Vagina (tissue), 2 donors: ENCODE data around the gene ZNF516. TPM values are rescaled to one million over a fixed set of nuclear protein-coding genes. Genes with fewer than 3 reads are reported as not detected.

Experiments used
- DNase-seq, 2 donors: peaks; one replicate each; pipeline ENCODE4 v3.0.0-alpha.2; 2017; ENCODE audit errors: extremely low spot score in 2 of 2
- H3K27ac ChIP-seq: fragments of 200-600 bp; sonication (generic); one replicate; pipeline ENCODE4 v1.5.1; 2019
- H3K27me3 ChIP-seq: fragments of 200-600 bp; sonication (generic); one replicate; pipeline ENCODE4 v1.5.1; 2019
- H3K36me3 ChIP-seq, 2 donors: fragments of 200-600 bp; sonication (generic); one replicate each; pipeline ENCODE4 v1.5.1; 2017 to 2019
- H3K4me1 ChIP-seq: fragments of 200-600 bp; sonication (generic); one replicate; pipeline ENCODE4 v1.5.1; 2019
- H3K4me3 ChIP-seq, 2 donors: fragments of 200-600 bp; sonication (generic); 1 replicate in 1 of 2; 2 replicates in 1 of 2; pipeline ENCODE4 v1.5.1; 2016 to 2019
- H3K9me3 ChIP-seq: fragments of 200-600 bp; sonication (generic); one replicate; pipeline ENCODE4 v1.5.1; 2019
- CTCF ChIP-seq, 3 experiments: fragments of 450-650 bp in 2 of 3; fragments of 200-600 bp in 1 of 3; sonication (generic) in 1 of 3; IDR thresholded peaks; one replicate each; pipeline ENCODE4 v1.5.1; 2017 to 2019; ENCODE audit warnings: antibody characterized with exemption in 3 of 3, mild to moderate bottlenecking in 2 of 3, moderate library complexity in 2 of 3
- POLR2A ChIP-seq, 2 donors: fragments of 450-650 bp; IDR thresholded peaks; one replicate each; pipeline ENCODE4 v1.6.1; 2017; ENCODE audit warnings: antibody characterized with exemption in 2 of 2, mild to moderate bottlenecking in 2 of 2, moderate library complexity in 2 of 2
- POLR2AphosphoS5 ChIP-seq, 2 donors: sonication (generic); formaldehyde crosslinking; IDR thresholded peaks; one replicate each; pipeline ENCODE4 v1.9.0; 2017; ENCODE audit warnings: antibody characterized with exemption in 2 of 2, mild to moderate bottlenecking in 2 of 2, low read depth in 1 of 2; ENCODE audit not compliant: insufficient read depth in 1 of 2
- intact Hi-C: fragments of 100-400 bp; cut with DNase I; formaldehyde crosslinking; loops from one replicate; pipeline ENCODE4 v1.15.1; 2023
- total RNA-seq: library from RNA; depleted of rRNA; stranded (reverse); fragments of >200 nt; gene quantifications from one replicate; pipeline ENCODE4 v1.2.3, GENCODE V29; 2016

ZNF516 gene
- total RNA-seq, 1 donor from 2014 or later, result 46.4 TPM

- DNase-seq, result no peak
- intact Hi-C loops, result no loop called here
- TF ChIP-seq CTCF (IDR thresholded peaks at IDR 0.05), result no peak
- no peaks in the 10 kb centered on the region for H3K27me3 ChIP-seq
- no peaks in the 10 kb centered on the region for H3K36me3 ChIP-seq
- H3K9me3 ChIP-seq, result no peaks in the 10 kb centered on the region
- peaks cover 20% of the 10 kb centered on the region for H3K4me1 ChIP-seq
- peak overlapping the region; percentile 91 for H3K27ac ChIP-seq
- H3K4me3 ChIP-seq, result peak overlapping the region; percentile 40 to 44
These were observed 30.1 kb upstream of the ZNF516 start for GRCh38 chr18:76524900-76525698.

GRCh38 chr18:76524477-76524876 lies 29.4 kb upstream of the ZNF516 start:
- peak overlapping the region in 1 of 2 donors; percentile 44 for H3K4me3 ChIP-seq
- no peaks in the 10 kb centered on the region for H3K27me3 ChIP-seq
- H3K4me1 ChIP-seq, result peaks cover 18% of the 10 kb centered on the region

GRCh38 chr18:76522551-76522950 lies 27.5 kb upstream of the ZNF516 start:
- H3K9me3 ChIP-seq, result no peaks in the 10 kb centered on the region
- H3K36me3 ChIP-seq, result no peaks in the 10 kb centered on the region
- peak overlapping the region; percentile 91 for H3K27ac ChIP-seq
- TF ChIP-seq POLR2A (IDR thresholded peaks at IDR 0.05) (no peak), CTCF (IDR thresholded peaks at IDR 0.05) (no peak), POLR2AphosphoS5 (IDR thresholded peaks at IDR 0.05; ENCODE audit: insufficient read depth in 1 of 2, low read depth in 1 of 2) (no peak)
- no peak for DNase-seq
- H3K4me1 ChIP-seq, result peaks cover under 1% of the 10 kb centered on the region
- peak overlapping the region; percentile 10 to 27 for H3K4me3 ChIP-seq
- no peaks in the 10 kb centered on the region for H3K27me3 ChIP-seq
- intact Hi-C loops, result no loop called here

More at GRCh38 chr18:76524477-76524876, 29.4 kb upstream of the ZNF516 start:
- peak overlapping the region; percentile 91 for H3K27ac ChIP-seq
- intact Hi-C loops, result no loop called here
- DNase-seq, result no peak
- H3K36me3 ChIP-seq, result no peaks in the 10 kb centered on the region
- TF ChIP-seq POLR2AphosphoS5 (IDR thresholded peaks at IDR 0.05; ENCODE audit: insufficient read depth in 1 of 2, low read depth in 1 of 2) (no peak), CTCF (IDR thresholded peaks at IDR 0.05) (no peak), POLR2A (IDR thresholded peaks at IDR 0.05) (no peak)
- H3K9me3 ChIP-seq, result no peaks in the 10 kb centered on the region

- no peak for TF ChIP-seq CTCF (IDR thresholded peaks at IDR 0.05)
- TF ChIP-seq POLR2A (IDR thresholded peaks at IDR 0.05), result peak in 1 of 2 donors; percentile 11
- TF ChIP-seq POLR2AphosphoS5 (IDR thresholded peaks at IDR 0.05; ENCODE audit: insufficient read depth in 1 of 2, low read depth in 1 of 2), result peak in 1 of 2 donors; percentile 52
- intact Hi-C loops, result no loop called here
- Histone ChIP-seq H3K27me3 (no peaks in the 10 kb centered on the region), H3K27ac (peak overlapping the region; percentile 91), H3K36me3 (no peaks in the 10 kb centered on the region), H3K9me3 (no peaks in the 10 kb centered on the region), H3K4me1 (no peaks in the 10 kb centered on the region), H3K4me3 (peak overlapping the region; percentile 10 to 27)
- DNase-seq, result no peak
These were observed 27.1 kb upstream of the ZNF516 start for GRCh38 chr18:76522122-76522503.

GRCh38 chr18:76521417-76522121 lies 26.5 kb upstream of the ZNF516 start:
- Histone ChIP-seq H3K9me3 (no peaks in the 10 kb centered on the region), H3K27me3 (no peaks in the 10 kb centered on the region), H3K4me1 (no peaks in the 10 kb centered on the region), H3K27ac (peak overlapping the region; percentile 91), H3K4me3 (peak overlapping the region; percentile 10 to 27), H3K36me3 (no peaks in the 10 kb centered on the region)
- DNase-seq, result no peak
- TF ChIP-seq POLR2AphosphoS5 (IDR thresholded peaks at IDR 0.05; ENCODE audit: insufficient read depth in 1 of 2, low read depth in 1 of 2), result no peak
- no peak for TF ChIP-seq POLR2A (IDR thresholded peaks at IDR 0.05)
- no peak for TF ChIP-seq CTCF (IDR thresholded peaks at IDR 0.05)
- intact Hi-C loops, result no loop called here
